ENCODE measurements around the gene CT45A10. TPM values are rescaled to one million over a fixed set of nuclear protein-coding genes. Genes with fewer than 3 reads are reported as not detected.
A peak's percentile ranks its signal among the peaks of the same experiment; 100 is the strongest.
"Not testable (repeated sequence)": the region's sequence is repeated elsewhere in the genome, so short reads cannot be mapped to it uniquely, and the experiment has no call there.

Gene CT45A10
- total RNA-seq, 1 donor, result not detected

DNA sequence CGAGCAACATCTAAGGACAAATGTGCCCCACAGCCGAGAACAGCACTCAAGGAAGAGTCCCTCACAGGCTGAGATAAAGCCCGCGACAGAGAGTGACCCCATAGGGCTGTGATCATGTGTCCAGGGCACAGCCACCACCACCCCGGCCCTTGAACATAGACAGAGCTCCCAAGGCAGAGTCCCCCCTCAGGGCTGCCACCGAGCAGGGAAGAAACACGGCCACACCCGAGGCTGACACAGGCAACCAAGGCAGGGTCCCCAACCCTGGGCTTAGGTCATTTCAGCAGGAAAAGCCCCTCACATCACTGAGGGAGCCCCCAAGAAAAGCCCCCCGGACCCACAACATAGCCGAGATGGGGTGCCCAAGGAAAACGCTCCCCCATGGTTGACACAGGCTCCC lies 463 bp downstream of the CT45A10 start:
- TF ChIP-seq, protein P1, sequence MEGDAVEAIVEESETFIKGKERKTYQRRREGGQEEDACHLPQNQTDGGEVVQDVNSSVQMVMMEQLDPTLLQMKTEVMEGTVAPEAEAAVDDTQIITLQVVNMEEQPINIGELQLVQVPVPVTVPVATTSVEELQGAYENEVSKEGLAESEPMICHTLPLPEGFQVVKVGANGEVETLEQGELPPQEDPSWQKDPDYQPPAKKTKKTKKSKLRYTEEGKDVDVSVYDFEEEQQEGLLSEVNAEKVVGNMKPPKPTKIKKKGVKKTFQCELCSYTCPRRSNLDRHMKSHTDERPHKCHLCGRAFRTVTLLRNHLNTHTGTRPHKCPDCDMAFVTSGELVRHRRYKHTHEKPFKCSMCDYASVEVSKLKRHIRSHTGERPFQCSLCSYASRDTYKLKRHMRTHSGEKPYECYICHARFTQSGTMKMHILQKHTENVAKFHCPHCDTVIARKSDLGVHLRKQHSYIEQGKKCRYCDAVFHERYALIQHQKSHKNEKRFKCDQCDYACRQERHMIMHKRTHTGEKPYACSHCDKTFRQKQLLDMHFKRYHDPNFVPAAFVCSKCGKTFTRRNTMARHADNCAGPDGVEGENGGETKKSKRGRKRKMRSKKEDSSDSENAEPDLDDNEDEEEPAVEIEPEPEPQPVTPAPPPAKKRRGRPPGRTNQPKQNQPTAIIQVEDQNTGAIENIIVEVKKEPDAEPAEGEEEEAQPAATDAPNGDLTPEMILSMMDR (IDR thresholded peaks at IDR 0.05; ENCODE audit: insufficient read depth, low read depth, low read length), result no peak
- no peak for DNase-seq (ENCODE audit: low read depth)
- no peak overlapping the region for H3K4me3 ChIP-seq (ENCODE audit: low read depth, low read length)

DNA sequence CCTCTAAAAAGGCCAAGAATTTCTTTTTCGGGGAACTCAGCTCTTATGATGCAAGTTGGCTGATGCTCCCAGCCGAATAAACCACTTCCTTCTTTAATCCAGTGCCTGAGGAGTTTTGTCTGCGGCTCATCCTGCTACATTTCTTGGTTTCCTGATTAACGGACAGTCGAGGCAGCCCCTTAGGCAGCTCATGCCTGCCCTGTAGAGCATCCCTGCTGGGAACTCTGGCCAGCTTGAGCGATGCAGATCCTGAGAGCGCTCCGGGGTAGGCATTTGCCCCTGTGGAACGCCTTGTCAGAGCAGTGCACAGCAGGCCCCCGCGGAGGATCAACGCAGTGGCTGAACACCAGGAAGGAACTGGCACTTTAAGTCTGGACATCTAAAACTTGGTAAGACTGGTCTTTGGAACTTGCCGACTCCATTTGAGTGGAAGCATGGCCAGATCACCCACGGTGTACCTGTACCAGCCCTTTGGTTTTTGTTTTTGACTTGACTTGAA lies 3.1 kb downstream of the CT45A10 start:
- DNase-seq (ENCODE audit: low read depth), result no peak
- H3K4me3 ChIP-seq (ENCODE audit: low read depth, low read length), result no peak overlapping the region
- TF ChIP-seq, protein P1 (IDR thresholded peaks at IDR 0.05; ENCODE audit: insufficient read depth, low read depth, low read length), result no peak

DNA sequence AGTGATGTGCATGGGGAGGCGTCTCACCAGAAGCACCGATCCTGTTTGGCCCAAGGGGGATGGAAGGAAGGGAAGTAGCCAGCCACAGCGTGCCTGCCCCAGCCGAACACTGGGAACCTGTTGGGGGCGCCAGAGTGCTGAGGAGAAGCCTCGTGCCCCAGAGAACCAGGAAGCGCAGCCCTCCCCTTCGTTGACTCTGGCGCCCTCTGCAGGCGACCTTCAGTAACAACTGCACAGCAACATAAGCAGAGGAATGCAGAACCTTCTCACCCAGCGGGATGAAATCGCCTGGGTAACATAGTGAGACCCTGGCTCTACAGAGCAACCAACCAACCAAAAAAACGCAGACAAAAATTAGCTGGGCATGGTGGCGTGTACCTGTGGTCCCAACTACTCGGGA lies 4.3 kb downstream of the CT45A10 start:
- not testable (repeated sequence) for H3K4me3 ChIP-seq (ENCODE audit: low read depth, low read length); DNase-seq (ENCODE audit: low read depth)
- TF ChIP-seq, protein P1 (IDR thresholded peaks at IDR 0.05; ENCODE audit: insufficient read depth, low read depth, low read length), result peak; percentile 5

DNA sequence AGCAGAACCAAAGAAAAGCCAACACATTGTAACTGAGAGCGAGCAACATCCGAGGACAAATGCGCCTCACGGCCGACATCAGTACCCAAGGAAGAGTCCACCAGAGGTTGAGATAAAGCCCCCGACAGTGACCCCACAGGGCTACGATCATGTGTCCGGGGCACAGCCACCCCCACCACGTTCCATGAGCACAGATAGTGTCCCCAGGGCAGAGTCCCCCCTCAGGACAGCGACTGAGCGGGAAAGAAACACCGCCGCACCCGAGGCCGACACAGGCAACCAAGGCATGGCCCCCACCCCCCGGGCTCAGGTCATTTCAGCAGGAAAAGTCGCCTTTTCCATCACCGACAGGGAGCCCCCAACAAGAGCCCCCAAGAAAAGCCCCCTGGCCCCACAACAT lies 5.0 kb downstream of the CT45A10 start:
- not testable (repeated sequence) for DNase-seq (ENCODE audit: low read depth); H3K4me3 ChIP-seq (ENCODE audit: low read depth, low read length)

DNA sequence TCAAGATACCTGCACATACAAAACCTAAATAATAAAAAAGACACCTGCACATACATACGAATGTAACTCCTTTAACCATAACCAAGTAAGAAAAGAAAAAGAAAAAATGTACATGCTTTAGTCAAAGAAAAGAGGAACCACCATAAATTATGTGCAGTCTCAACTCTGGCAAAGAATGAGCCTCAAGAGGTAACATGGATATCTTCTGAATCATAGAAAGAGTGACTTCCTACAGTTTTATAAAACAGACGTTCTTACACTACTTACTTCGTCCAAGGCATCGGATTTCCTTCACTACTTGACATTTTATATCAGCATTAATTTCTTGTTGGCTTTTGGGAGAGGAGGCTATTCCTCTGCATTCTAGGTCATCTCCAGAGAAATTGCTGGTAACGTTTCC lies 10.5 kb downstream of the CT45A10 start:
- DNase-seq (ENCODE audit: low read depth); H3K4me3 ChIP-seq (ENCODE audit: low read depth, low read length): not testable (repeated sequence)

DNA sequence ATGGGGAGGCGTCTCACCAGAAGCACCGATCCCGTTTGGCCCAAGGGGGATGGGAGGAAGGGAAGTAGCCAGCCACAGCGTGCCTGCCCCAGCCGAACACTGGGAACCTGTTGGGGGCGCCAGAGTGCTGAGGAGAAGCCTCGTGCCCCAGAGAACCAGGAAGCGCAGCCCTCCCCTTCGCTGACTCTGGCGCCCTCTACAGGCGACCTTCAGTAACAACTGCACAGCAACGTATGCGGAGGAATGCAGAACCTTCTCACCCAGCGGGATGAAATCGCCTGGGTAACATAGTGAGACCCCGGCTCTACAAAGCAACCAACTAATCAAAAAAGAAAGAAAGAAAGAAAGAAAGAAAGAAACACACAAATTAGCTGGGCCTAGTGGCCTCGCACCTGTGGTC lies 21.5 kb downstream of the CT45A10 start, which contains the start of gene CT45A9:
TSS of gene CT45A9 (minus strand) at position 101 of the 400 bp plus-strand sequence. CDS start 3,751 bp downstream, outside the sequence.
- H3K4me3 ChIP-seq (ENCODE audit: low read depth, low read length); DNase-seq (ENCODE audit: low read depth): not testable (repeated sequence)

DNA sequence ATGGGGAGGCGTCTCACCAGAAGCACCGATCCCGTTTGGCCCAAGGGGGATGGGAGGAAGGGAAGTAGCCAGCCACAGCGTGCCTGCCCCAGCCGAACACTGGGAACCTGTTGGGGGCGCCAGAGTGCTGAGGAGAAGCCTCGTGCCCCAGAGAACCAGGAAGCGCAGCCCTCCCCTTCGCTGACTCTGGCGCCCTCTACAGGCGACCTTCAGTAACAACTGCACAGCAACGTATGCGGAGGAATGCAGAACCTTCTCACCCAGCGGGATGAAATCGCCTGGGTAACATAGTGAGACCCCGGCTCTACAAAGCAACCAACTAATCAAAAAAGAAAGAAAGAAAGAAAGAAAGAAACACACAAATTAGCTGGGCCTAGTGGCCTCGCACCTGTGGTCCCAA lies 38.8 kb downstream of the CT45A10 start, which contains the start of gene CT45A8:
TSS of gene CT45A8 (minus strand) at position 101 of the 400 bp plus-strand sequence. CDS start 3,755 bp downstream, outside the sequence.
- DNase-seq (ENCODE audit: low read depth), result not testable (repeated sequence)

DNA sequence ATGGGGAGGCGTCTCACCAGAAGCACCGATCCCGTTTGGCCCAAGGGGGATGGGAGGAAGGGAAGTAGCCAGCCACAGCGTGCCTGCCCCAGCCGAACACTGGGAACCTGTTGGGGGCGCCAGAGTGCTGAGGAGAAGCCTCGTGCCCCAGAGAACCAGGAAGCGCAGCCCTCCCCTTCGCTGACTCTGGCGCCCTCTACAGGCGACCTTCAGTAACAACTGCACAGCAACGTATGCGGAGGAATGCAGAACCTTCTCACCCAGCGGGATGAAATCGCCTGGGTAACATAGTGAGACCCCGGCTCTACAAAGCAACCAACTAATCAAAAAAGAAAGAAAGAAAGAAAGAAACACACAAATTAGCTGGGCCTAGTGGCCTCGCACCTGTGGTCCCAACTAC lies 56.1 kb downstream of the CT45A10 start, which contains the start of gene CT45A7:
TSS of gene CT45A7 (minus strand) at position 101 of the 400 bp plus-strand sequence. CDS start 3,747 bp downstream, outside the sequence.
- not testable (repeated sequence) for DNase-seq (ENCODE audit: low read depth); H3K4me3 ChIP-seq (ENCODE audit: low read depth, low read length)

More for the DNA sequence above, 38.8 kb downstream of the CT45A10 start, which contains the start of gene CT45A8:
- not testable (repeated sequence) for H3K4me3 ChIP-seq (ENCODE audit: low read depth, low read length)

Other genes starting within 250 kb of the CT45A10 start
- not detected in 2 replicates for gene CT45A1, start 179.8 kb downstream of the CT45A10 start, total RNA-seq
- not detected in 2 replicates for gene CT45A3, start 125.3 kb downstream of the CT45A10 start, total RNA-seq
- gene CT45A5, start 107.9 kb downstream of the CT45A10 start, total RNA-seq, result not detected in 2 replicates
- not detected in 2 replicates for gene CT45A6, start 90.7 kb downstream of the CT45A10 start, total RNA-seq
- gene CT45A2, start 73.4 kb downstream of the CT45A10 start, total RNA-seq, result not detected in 2 replicates
- gene CT45A7, start 56.2 kb downstream of the CT45A10 start, total RNA-seq, result not detected in 2 replicates
- gene CT45A8, start 38.9 kb downstream of the CT45A10 start, total RNA-seq, result not detected in 2 replicates
- gene CT45A9, start 21.6 kb downstream of the CT45A10 start, total RNA-seq, result not detected in 2 replicates
- gene SAGE1, start 272 bp upstream of the CT45A10 start, total RNA-seq, result not detected in 2 replicates
- 20.0 and 33.2 TPM in 2 replicates for gene MMGT1, start 80.5 kb upstream of the CT45A10 start, total RNA-seq
- 18.0 and 28.5 TPM in 2 replicates for gene SLC9A6, start 92.0 kb upstream of the CT45A10 start, total RNA-seq

All from fibroblast of villous mesenchyme (primary cell).